ENCODE measurements around the gene SPTBN1.

Gene SPTBN1

DNA sequence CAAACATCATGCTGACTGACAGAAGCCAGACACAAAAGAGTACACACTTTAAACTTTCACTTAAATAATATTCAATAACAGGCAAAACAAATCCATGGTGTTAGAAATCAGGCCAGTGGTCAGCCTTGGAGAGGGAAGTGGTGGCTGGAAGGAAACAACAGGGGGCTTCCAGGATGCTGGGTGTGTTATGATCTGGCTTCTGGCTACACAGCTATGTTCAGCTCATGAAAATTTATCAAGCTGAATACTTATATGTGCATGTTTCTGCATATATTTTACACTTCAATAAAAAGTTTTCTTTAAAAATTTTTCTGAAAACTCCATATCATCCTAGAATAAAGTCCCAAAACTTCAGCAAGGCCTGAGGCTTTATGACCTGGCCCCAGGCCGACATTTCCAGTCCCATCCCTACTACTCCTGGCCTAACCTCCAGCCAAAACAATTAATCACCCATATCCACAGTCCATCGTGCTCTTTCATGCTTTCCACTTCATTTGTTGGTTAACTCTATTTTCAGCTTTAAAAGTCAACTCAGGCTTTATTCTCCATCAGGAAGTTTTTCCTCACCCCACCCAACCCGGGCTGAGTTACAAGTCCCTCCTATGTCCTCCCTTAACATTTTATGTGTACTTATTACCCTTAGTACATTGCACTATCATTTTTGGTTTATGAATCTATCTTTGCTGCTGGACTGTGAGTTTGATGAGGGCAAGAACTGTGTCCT is 27.9 kb upstream of the SPTBN1 start:
- H3K4me1 Mint-ChIP-seq (ENCODE audit: low read depth): peaks cover 7% of the 10 kb centered on the region
- H3K27ac Mint-ChIP-seq: no peak overlapping the region
- no peaks in the 10 kb centered on the region for H3K36me3 Mint-ChIP-seq (ENCODE audit: low read depth)
- H3K27me3 Mint-ChIP-seq (ENCODE audit: low read depth): peaks cover 7% of the 10 kb centered on the region
- H3K4me3 Mint-ChIP-seq: no peak overlapping the region
- no peaks in the 10 kb centered on the region for H3K9me3 Mint-ChIP-seq

GRCh38 chr2:54429054-54429453 is 27.1 kb upstream of the SPTBN1 start:
- peaks cover 7% of the 10 kb centered on the region for H3K4me1 Mint-ChIP-seq (ENCODE audit: low read depth)
- H3K9me3 Mint-ChIP-seq: no peaks in the 10 kb centered on the region
- peaks cover 7% of the 10 kb centered on the region for H3K27me3 Mint-ChIP-seq (ENCODE audit: low read depth)
- no peak overlapping the region for H3K27ac Mint-ChIP-seq
- no peaks in the 10 kb centered on the region for H3K36me3 Mint-ChIP-seq (ENCODE audit: low read depth)
- no peak overlapping the region for H3K4me3 Mint-ChIP-seq

GRCh38 chr2:54429811-54430551 is 26.1 kb upstream of the SPTBN1 start:
- H3K4me3 Mint-ChIP-seq: no peak overlapping the region
- H3K4me1 Mint-ChIP-seq (ENCODE audit: low read depth): peaks cover 7% of the 10 kb centered on the region
- H3K27ac Mint-ChIP-seq: no peak overlapping the region
- peaks cover 7% of the 10 kb centered on the region for H3K27me3 Mint-ChIP-seq (ENCODE audit: low read depth)
- H3K9me3 Mint-ChIP-seq: no peaks in the 10 kb centered on the region
- H3K36me3 Mint-ChIP-seq (ENCODE audit: low read depth): no peaks in the 10 kb centered on the region

DNA sequence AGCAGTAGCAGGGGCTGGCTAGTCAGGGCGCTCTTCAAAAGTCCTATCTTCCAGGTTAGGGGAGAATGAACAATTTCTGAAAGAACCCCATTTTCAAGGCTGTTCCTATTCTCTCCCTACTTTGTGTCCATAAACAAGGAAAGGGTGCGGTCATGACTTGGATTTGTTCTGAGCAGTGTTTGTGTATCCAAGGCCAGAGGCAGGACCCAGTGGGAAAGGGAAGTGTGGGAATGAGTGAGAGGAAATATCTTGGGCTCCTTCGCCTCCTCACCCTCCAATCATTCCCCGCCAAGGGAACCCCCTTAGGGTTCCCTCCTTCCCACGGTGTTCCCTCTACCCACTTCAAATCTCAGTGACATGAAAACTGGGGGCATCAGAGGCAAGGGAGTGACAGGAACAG is 25.5 kb upstream of the SPTBN1 start:
- Mint-ChIP-seq H3K4me3 (no peak overlapping the region), H3K9me3 (no peaks in the 10 kb centered on the region), H3K36me3 (ENCODE audit: low read depth) (no peaks in the 10 kb centered on the region), H3K27ac (no peak overlapping the region), H3K4me1 (ENCODE audit: low read depth) (peaks cover 7% of the 10 kb centered on the region), H3K27me3 (ENCODE audit: low read depth) (peaks cover 13% of the 10 kb centered on the region)

GRCh38 chr2:54432251-54433015 is 23.7 kb upstream of the SPTBN1 start:
- Mint-ChIP-seq H3K4me1 (ENCODE audit: low read depth) (peaks cover 7% of the 10 kb centered on the region), H3K9me3 (no peaks in the 10 kb centered on the region), H3K36me3 (ENCODE audit: low read depth) (no peaks in the 10 kb centered on the region), H3K27ac (no peak overlapping the region), H3K4me3 (no peak overlapping the region), H3K27me3 (ENCODE audit: low read depth) (peaks cover 23% of the 10 kb centered on the region)

DNA sequence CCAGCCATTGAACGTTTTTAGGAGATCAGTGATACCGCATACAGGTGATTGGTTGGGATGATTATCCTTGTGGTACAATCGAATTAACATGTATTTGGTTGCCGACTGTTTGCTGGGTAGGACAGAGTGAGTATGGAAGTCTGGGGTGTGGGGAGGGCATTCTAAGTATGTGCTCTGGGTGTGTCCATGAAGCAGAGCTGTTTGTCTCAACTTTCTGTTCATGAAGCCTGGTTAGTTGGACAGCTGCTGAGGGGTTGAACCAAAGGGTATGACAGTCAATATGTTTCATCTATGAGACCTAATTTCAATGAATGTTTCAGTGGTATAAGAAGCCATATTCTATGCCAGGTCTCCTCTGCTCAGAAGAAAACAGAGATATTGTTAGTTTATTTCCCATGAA is 21.9 kb upstream of the SPTBN1 start:
- H3K4me3 Mint-ChIP-seq: no peak overlapping the region
- no peaks in the 10 kb centered on the region for H3K36me3 Mint-ChIP-seq (ENCODE audit: low read depth)
- peaks cover 23% of the 10 kb centered on the region for H3K27me3 Mint-ChIP-seq (ENCODE audit: low read depth)
- H3K9me3 Mint-ChIP-seq: no peaks in the 10 kb centered on the region
- peaks cover 7% of the 10 kb centered on the region for H3K4me1 Mint-ChIP-seq (ENCODE audit: low read depth)
- no peak overlapping the region for H3K27ac Mint-ChIP-seq

GRCh38 chr2:54434711-54435110 is 21.4 kb upstream of the SPTBN1 start:
- Mint-ChIP-seq H3K27me3 (ENCODE audit: low read depth) (peaks cover 23% of the 10 kb centered on the region), H3K27ac (no peak overlapping the region), H3K4me3 (no peak overlapping the region), H3K9me3 (no peaks in the 10 kb centered on the region), H3K36me3 (ENCODE audit: low read depth) (no peaks in the 10 kb centered on the region), H3K4me1 (ENCODE audit: low read depth) (peaks cover 6% of the 10 kb centered on the region)

DNA sequence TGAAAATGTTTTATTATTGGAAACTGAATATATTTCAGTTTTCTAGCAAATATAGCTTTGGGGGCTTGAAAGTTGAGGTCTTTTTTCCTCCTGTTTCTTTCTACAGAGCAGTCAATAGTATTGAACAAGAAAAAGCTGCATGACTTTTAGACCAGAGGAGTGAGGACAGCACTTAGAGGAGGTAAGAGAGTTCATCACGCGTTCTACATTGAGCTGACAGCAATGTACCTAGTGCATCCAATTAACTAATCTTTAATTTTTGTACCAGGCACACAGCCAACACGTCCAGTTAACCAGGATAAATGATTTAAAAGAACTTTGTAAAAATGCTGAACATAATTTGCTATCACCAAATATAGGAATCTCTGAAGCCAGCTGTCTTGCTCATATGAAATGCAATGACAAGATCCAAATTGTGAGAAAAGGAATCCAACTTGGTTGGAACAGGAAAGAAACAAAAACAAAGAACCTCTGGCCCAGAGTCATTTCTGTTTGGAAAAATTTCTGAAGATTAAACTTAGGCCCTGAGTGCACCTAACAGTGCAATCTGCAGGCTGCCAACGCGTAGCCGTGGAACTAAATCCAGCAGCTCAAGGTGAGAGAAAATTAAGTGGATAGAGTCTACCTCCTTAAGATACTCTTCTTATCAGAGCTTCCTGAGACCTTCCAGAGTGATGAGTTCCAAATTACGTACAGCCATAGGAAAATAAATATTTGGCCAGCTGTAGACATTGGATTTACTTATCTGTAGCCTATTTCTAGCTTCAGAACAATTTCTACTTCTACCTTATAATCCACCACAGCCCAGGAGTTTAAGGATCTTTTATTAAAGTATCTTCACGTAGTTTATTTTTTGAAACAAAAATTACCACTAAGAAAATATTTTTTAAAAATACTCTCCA is 20.6 kb upstream of the SPTBN1 start:
- H3K27me3 Mint-ChIP-seq (ENCODE audit: low read depth): peaks cover 23% of the 10 kb centered on the region
- no peak overlapping the region for H3K27ac Mint-ChIP-seq
- no peaks in the 10 kb centered on the region for H3K36me3 Mint-ChIP-seq (ENCODE audit: low read depth)
- H3K4me1 Mint-ChIP-seq (ENCODE audit: low read depth): no peaks in the 10 kb centered on the region
- no peak overlapping the region for H3K4me3 Mint-ChIP-seq
- H3K9me3 Mint-ChIP-seq: no peaks in the 10 kb centered on the region

GRCh38 chr2:54437588-54437987 is 18.5 kb upstream of the SPTBN1 start:
- H3K4me1 Mint-ChIP-seq (ENCODE audit: low read depth): no peaks in the 10 kb centered on the region
- no peak overlapping the region for H3K27ac Mint-ChIP-seq
- no peak overlapping the region for H3K4me3 Mint-ChIP-seq
- peaks cover 19% of the 10 kb centered on the region for H3K27me3 Mint-ChIP-seq (ENCODE audit: low read depth)
- no peaks in the 10 kb centered on the region for H3K9me3 Mint-ChIP-seq
- H3K36me3 Mint-ChIP-seq (ENCODE audit: low read depth): no peaks in the 10 kb centered on the region

- H3K27ac Mint-ChIP-seq: no peak overlapping the region
- H3K27me3 Mint-ChIP-seq (ENCODE audit: low read depth): peaks cover 17% of the 10 kb centered on the region
- H3K36me3 Mint-ChIP-seq (ENCODE audit: low read depth): no peaks in the 10 kb centered on the region
- no peak overlapping the region for H3K4me3 Mint-ChIP-seq
- H3K9me3 Mint-ChIP-seq: no peaks in the 10 kb centered on the region
- H3K4me1 Mint-ChIP-seq (ENCODE audit: low read depth): no peaks in the 10 kb centered on the region
Observed at GRCh38 chr2:54438271-54438670, 17.9 kb upstream of the SPTBN1 start.

DNA sequence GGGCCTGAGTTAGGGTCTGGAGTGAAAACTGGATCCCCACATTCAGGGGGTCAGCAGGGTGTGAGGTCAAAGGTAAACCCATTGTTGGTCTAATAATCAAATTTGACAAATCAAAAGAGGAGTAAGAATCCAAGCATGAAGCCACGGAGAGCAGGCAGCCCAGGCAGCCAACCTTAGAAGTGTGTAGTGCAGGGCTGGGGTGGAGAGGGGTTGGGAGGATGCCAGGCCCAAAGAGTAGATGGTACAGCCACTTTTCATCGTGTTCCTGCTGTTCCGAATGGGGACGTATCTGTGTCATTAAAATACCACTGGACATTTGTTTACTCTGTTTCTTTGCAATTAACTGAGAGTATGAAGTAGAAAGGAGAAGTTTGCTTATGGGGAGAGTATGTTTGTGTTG is 16.5 kb upstream of the SPTBN1 start:
- H3K9me3 Mint-ChIP-seq: no peaks in the 10 kb centered on the region
- H3K27me3 Mint-ChIP-seq (ENCODE audit: low read depth): peaks cover 17% of the 10 kb centered on the region
- no peaks in the 10 kb centered on the region for H3K36me3 Mint-ChIP-seq (ENCODE audit: low read depth)
- H3K4me3 Mint-ChIP-seq: no peak overlapping the region
- H3K27ac Mint-ChIP-seq: no peak overlapping the region
- no peaks in the 10 kb centered on the region for H3K4me1 Mint-ChIP-seq (ENCODE audit: low read depth)

- H3K9me3 Mint-ChIP-seq: no peaks in the 10 kb centered on the region
- peaks cover 16% of the 10 kb centered on the region for H3K27me3 Mint-ChIP-seq (ENCODE audit: low read depth)
- H3K4me1 Mint-ChIP-seq (ENCODE audit: low read depth): no peaks in the 10 kb centered on the region
- no peak overlapping the region for H3K4me3 Mint-ChIP-seq
- no peaks in the 10 kb centered on the region for H3K36me3 Mint-ChIP-seq (ENCODE audit: low read depth)
- H3K27ac Mint-ChIP-seq: no peak overlapping the region
Observed at GRCh38 chr2:54440050-54440449, 16.1 kb upstream of the SPTBN1 start.

GRCh38 chr2:54444503-54444902 is 11.6 kb upstream of the SPTBN1 start:
- H3K9me3 Mint-ChIP-seq: no peaks in the 10 kb centered on the region
- no peaks in the 10 kb centered on the region for H3K36me3 Mint-ChIP-seq (ENCODE audit: low read depth)
- no peak overlapping the region for H3K4me3 Mint-ChIP-seq
- no peaks in the 10 kb centered on the region for H3K4me1 Mint-ChIP-seq (ENCODE audit: low read depth)
- H3K27ac Mint-ChIP-seq: no peak overlapping the region
- H3K27me3 Mint-ChIP-seq (ENCODE audit: low read depth): no peaks in the 10 kb centered on the region

GRCh38 chr2:54446122-54446521 is 10.0 kb upstream of the SPTBN1 start:
- Mint-ChIP-seq H3K4me3 (no peak overlapping the region), H3K36me3 (ENCODE audit: low read depth) (no peaks in the 10 kb centered on the region), H3K4me1 (ENCODE audit: low read depth) (no peaks in the 10 kb centered on the region), H3K27ac (no peak overlapping the region), H3K9me3 (no peaks in the 10 kb centered on the region), H3K27me3 (ENCODE audit: low read depth) (no peaks in the 10 kb centered on the region)

All from T-helper 1 cell treated with Interleukin-12 subunit alpha and Interleukin-12 subunit beta and Interleukin-4 antibody, amounts not matched to agents 30 μg/mL and 1 μg/mL, for 36 hours (primary cell).